K562 (cell line): ENCODE results near the gene KCTD17. TPM values are rescaled to one million over a fixed set of nuclear protein-coding genes. Genes with fewer than 3 reads are reported as not detected.

ENCODE experiments used
- ADNP ChIP-seq: fragments of 200-800 bp; sonication (Bioruptor generic); IDR thresholded peaks from 2 replicates; pipeline ENCODE4 v1.6.1; 2016; ENCODE audit warnings: missing genetic modification characterization, missing compliant biosample characterization
- BCOR ChIP-seq: fragments of 450-650 bp; IDR thresholded peaks from 2 replicates; pipeline ENCODE4 v1.6.1; 2016
- CGGBP1 ChIP-seq: fragments of 250-450 bp; sonication (Bioruptor Pico); IDR thresholded peaks from 2 replicates; pipeline ENCODE4 v1.9.0; 2021; ENCODE audit warnings: mild to moderate bottlenecking
- CXXC5 ChIP-seq: fragments of 250-450 bp; sonication (Bioruptor Pico); IDR thresholded peaks from 2 replicates; pipeline ENCODE4 v1.8.0; 2022; ENCODE audit warnings: inconsistent platforms, mild to moderate bottlenecking, moderate library complexity
- DLX4 ChIP-seq: fragments of 250-450 bp; sonication (Bioruptor Pico); IDR thresholded peaks from 2 replicates; pipeline ENCODE4 v1.6.1; 2021; ENCODE audit warnings: mild to moderate bottlenecking
- MYNN ChIP-seq, 2 experiments: sonication (generic); formaldehyde crosslinking in 1 of 2; IDR thresholded peaks; 2 replicates each; pipeline versions ENCODE4 v1.5.0 to v1.6.1; 2016 to 2020; ENCODE audit warnings: antibody characterized with exemption in 1 of 2, missing genetic modification reagents in 1 of 2
- POLR3A ChIP-seq: IDR thresholded peaks from 2 replicates; pipeline ENCODE4 v1.6.1; 2011; ENCODE audit warnings: borderline replicate concordance, mild to moderate bottlenecking, moderate library complexity; ENCODE audit not compliant: insufficient read length, insufficient read depth; ENCODE audit errors: extremely low read depth
- PTBP1 ChIP-seq: fragments of 200-400 bp; formaldehyde crosslinking; IDR thresholded peaks from 2 replicates; pipeline ENCODE4 v1.6.1; 2017; ENCODE audit warnings: low read depth, low read length
- ZNF121 ChIP-seq: sonication (generic); formaldehyde crosslinking; conservative IDR thresholded peaks from 2 replicates; pipeline ENCODE4 v1.8.0; 2022; ENCODE audit warnings: missing genetic modification reagents
- ZNF347 ChIP-seq: fragments of 450-650 bp; formaldehyde crosslinking; IDR thresholded peaks from 2 replicates; pipeline ENCODE4 v1.4.0; 2020; ENCODE audit warnings: low read depth, mild to moderate bottlenecking, moderate library complexity
- ZNF407 ChIP-seq: fragments of 450-650 bp; IDR thresholded peaks from 2 replicates; pipeline ENCODE4 v1.6.1; 2016; ENCODE audit warnings: low read depth
- polyA plus RNA-seq, 8 experiments: library from polyadenylated mRNA; depleted of rRNA in 4 of 8; stranded (reverse) in 5 of 8; unstranded in 3 of 8; fragments of >200 nt; fragmentation: Nextera tagmentation in 2 of 8; fragmentation: Illumina TruSeq in 1 of 8; extraction: Ambion mirVana in 2 of 8; extraction: Trizol in 1 of 8; gene quantifications; 2 replicates each; pipeline versions ENCODE4 v1.2.1 to v1.2.3, GENCODE V29; 2011 to 2014; ENCODE audit warnings: inconsistent platforms in 1 of 8, missing spikeins in 1 of 8
- total RNA-seq, 7 experiments: library from RNA; depleted of rRNA in 6 of 7; stranded (reverse); fragments of >200 nt in 6 of 7; fragmentation: Illumina TruSeq in 2 of 7; extraction: Trizol in 2 of 7; gene quantifications; 2 replicates each; pipeline versions ENCODE4 v1.2.1 to v1.2.3, GENCODE V29; 2011 to 2021; ENCODE audit warnings: low replicate concordance in 1 of 7
- TF ChIP-seq, protein P1 (sequence below): fragments of 450-650 bp; formaldehyde crosslinking; IDR thresholded peaks from 2 replicates; pipeline ENCODE4 v1.4.0; 2020; ENCODE audit warnings: mild to moderate bottlenecking, moderate library complexity

The KCTD17 gene
- total and polyA plus RNA-seq, 9 of the 15 experiments (the other 6 are each of a cell fraction or from before 2014, with no cell fraction given) = 0.22 to 0.90 (median 0.49) TPM; not detected in 2

DNA sequence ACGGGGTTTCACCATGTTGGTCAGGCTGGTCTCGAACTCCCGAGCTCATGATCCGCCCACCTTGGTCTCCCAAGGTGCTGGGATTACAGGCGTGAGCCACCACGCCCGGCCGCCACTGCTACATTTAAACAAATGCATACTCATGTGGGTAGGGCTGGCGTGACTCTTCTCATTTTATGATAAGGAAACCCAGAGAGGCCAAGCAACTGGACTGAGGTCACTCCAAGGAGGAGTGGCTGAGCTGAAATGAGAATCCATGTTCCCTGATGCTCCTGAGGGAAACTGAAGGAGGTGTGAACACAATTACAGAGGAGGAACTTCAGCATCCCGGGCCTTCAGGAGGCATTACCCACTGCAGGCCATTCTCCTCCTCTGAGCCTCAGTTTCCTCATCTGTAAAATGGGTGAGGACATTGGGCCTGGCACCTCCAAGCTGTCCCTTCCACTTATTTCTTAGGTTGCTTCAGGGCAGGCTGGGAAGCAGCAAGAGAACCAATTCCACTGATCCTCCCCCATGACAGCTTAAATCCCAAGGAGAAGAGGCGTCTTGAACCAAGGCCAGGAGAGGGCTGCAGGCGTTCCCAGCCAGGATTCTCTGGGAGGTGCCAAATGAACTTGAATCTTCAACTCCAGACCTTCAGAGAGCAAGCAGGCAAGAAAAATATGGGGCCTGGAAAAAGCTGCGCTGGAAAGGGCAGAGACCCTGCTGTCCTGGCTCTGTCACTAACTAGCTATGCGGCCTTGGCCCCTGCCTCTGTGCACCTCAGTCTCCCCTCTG, 35.2 kb upstream of the KCTD17 start (continued):
- peak; percentile 57; the same call in 1 of the 2 replicates for TF ChIP-seq ZNF407
- peak; percentile 95 for TF ChIP-seq BCOR
- peak; percentile 57 for TF ChIP-seq POLR3A
- TF ChIP-seq DLX4 = no peak
- no peak for TF ChIP-seq ZNF347
- TF ChIP-seq ZNF121 (CRISPR knock-in tag) = 0 out of 2 replicates have a peak, but pooled peaks have one; percentile 4
- TF ChIP-seq MYNN (IDR thresholded peaks at IDR 0.05) = 0 out of 2 replicates have a peak, but pooled peaks have one; percentile 23
- TF ChIP-seq MYNN (CRISPR knock-in tag; IDR thresholded peaks at IDR 0.05) = no peak
- TF ChIP-seq CGGBP1 (CRISPR knock-in tag) = no peak
- peak; percentile 94 for TF ChIP-seq ADNP (tag)
- TF ChIP-seq, protein P1, sequence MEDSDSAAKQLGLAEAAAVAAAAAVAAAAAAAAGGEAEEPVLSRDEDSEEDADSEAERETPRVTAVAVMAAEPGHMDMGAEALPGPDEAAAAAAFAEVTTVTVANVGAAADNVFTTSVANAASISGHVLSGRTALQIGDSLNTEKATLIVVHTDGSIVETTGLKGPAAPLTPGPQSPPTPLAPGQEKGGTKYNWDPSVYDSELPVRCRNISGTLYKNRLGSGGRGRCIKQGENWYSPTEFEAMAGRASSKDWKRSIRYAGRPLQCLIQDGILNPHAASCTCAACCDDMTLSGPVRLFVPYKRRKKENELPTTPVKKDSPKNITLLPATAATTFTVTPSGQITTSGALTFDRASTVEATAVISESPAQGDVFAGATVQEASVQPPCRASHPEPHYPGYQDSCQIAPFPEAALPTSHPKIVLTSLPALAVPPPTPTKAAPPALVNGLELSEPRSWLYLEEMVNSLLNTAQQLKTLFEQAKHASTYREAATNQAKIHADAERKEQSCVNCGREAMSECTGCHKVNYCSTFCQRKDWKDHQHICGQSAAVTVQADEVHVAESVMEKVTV (CRISPR knock-in tag) = no peak
- peak; percentile 28; the same call in 1 of the 2 replicates for TF ChIP-seq CXXC5
- 0 out of 2 replicates have a peak, but pooled peaks have one; percentile 60 for TF ChIP-seq PTBP1
